Activated gamma-delta T cell (primary cell): ENCODE data around the gene NPFF.

Source experiments
- DNase-seq: peaks from one replicate; lab custom pipeline; 2025; lab: John Stamatoyannopoulos, UW

The NPFF gene

GRCh38 chr12:53514628-53515290, 7.5 kb upstream of the NPFF start:
- no peak for DNase-seq

GRCh38 chr12:53513712-53514410, 6.6 kb upstream of the NPFF start:
- DNase-seq = no peak

DNA sequence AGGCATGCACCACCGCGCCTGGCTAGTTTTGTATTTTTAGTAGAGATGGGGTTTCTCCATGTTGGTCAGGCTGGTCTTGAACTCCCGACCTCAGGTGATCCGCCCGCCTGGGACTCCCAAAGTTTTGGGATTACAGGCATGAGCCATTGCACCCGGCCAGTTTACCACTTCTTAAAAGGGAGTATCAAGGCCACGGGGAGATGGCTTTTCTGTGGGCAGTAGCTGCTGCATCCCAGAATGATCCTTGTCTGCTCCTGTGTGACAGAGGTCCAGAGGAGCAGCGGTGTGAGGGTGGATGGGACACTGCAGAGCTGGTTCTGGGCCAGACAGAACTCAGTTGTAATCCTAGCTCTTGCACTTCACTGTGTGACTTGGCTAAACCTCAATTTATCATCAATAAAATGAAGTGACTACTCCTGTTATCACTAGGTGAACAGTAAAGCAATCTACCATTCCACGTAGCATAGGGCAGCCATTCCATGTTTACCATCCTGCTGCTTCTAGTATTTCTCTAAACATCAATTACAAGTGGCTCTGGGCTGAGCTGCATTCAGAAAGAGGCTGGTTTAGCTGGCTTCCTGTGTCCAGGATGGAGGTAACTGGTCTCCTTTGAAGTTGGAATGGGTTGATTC, 3.0 kb upstream of the NPFF start:
- no peak for DNase-seq

GRCh38 chr12:53508534-53509170, 1.4 kb upstream of the NPFF start:
- DNase-seq = no peak

- no peak for DNase-seq
Measured at GRCh38 chr12:53507603-53507885, 260 bp upstream of the NPFF start.

DNA sequence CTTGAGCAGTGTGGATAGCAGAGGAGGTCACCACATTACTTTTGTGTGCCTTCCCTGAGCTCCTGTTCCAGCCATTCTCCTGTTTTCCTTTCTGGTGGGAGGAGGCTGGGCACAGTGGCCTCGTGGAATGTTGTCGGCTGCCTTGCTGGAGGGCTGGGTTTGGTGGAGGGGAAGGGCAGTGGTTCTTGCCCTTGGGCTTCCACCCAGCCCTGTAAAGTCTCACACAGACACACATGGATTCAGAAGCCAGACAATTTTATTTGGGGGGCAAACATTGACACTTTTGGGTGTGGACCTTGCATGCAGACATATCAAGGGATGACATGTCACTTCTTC, 866 bp downstream of the NPFF start:
- no peak for DNase-seq

GRCh38 chr12:53505555-53506449, 1.5 kb downstream of the NPFF start:
- no peak for DNase-seq

GRCh38 chr12:53505086-53505485, 2.2 kb downstream of the NPFF start:
- DNase-seq = no peak

- DNase-seq = no peak
Measured at GRCh38 chr12:53504004-53504920, 3.0 kb downstream of the NPFF start.

DNA sequence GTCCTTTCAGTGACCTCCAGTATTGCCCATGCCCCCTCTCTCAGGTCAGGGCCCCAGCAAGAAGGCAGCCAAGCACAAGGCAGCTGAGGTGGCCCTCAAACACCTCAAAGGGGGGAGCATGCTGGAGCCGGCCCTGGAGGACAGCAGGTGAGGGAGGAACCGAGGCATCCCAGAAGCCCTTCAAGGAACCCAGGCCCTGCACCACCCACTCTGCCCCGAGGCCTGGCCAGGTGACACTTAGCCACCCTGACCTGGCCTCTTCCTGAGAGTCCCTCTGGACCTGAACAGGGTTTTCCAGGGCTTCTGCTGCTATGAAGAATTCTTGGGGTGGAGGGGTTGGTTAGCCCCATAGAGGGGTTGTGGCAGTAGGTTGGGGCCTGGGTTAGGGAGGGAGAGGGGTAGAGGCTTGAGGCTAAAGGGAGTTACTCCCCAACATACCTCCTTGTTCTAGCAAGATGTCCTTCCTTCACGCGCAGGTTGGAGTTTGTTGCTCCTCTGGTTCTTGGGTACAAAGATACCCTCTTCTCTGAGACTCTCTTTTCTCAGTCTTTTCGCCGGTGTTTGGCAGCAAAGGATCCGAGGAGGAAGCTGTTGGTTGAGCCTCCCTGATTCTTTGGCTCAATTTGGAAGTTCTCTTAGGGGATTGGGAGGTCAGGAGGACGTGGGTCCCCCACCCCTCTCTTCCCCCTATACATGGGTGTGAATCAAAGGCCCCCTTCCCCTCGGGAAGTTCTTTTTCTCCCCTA, 4.1 kb downstream of the NPFF start:
- no peak for DNase-seq

- DNase-seq = no peak
Measured at GRCh38 chr12:53502331-53502730, 5.0 kb downstream of the NPFF start.

- no peak for DNase-seq
Measured at GRCh38 chr12:53501615-53502181, 5.6 kb downstream of the NPFF start.

- peak; percentile 91 for DNase-seq
Measured at GRCh38 chr12:53500776-53501614, 6.3 kb downstream of the NPFF start, which contains the start of gene TARBP2. TSS of gene TARBP2 (plus strand) at chr12:53501283. CDS start at chr12:53501409, 126 bp downstream.

GRCh38 chr12:53500142-53500775, 7.0 kb downstream of the NPFF start:
- no peak for DNase-seq

- DNase-seq = peak; percentile 56
Measured at GRCh38 chr12:53499266-53500141, 7.8 kb downstream of the NPFF start, which contains the start of gene MAP3K12. TSS of gene MAP3K12 (minus strand) at chr12:53499458. CDS start at chr12:53487391, 12,067 bp downstream.

- no peak for DNase-seq
Measured at GRCh38 chr12:53498235-53498630, 9.1 kb downstream of the NPFF start.

GRCh38 chr12:53497461-53497860, 9.8 kb downstream of the NPFF start:
- no peak for DNase-seq

DNA sequence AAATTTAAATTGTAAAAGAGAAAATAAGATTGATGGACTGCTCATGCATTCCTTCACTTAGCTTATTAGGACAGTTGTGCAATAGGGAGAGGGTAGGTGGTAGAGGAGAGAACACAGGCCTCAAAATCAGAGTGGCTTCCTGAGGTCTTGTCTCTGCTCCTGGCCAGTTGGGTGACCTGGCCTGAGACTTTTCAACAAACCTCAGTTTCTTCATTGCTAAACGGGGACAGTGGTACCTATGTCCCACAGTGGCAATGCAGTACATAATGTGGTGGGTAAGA, 10.6 kb downstream of the NPFF start:
- no peak for DNase-seq
